NCI-H1436 (cell line): Measurements from ENCODE around the gene CASP9.

ENCODE experiments used
- DNase-seq: peaks from one replicate; lab custom pipeline; 2025; lab: John Stamatoyannopoulos, UW

Gene CASP9

GRCh38 chr1:15524021-15524282, at the start of gene CASP9:
CASP9 (minus strand) TSS chr1:15524215; CDS start chr1:15524200, 15 bp downstream.
- DNase-seq: no peak

DNA sequence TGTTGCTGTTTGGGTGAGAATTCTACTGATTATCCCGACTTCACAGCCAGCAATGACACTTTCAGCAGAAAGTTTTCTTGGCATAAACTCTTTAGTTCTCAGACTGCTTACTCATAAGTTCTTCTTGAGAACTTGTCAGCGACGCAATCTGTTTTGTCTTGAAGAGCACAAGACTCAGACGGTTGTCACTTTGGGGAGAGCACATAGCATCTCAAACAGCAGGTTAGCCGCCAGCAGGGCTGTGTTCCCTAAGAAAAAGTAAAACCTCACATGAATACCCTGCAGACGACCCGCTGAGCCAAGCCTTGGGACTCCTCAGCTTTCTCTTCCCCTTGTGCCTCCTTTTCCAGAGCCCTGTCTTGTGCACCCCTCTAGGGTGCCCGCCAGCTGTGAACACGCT, 49.5 kb upstream of the CASP9 start:
- no peak for DNase-seq

DNA sequence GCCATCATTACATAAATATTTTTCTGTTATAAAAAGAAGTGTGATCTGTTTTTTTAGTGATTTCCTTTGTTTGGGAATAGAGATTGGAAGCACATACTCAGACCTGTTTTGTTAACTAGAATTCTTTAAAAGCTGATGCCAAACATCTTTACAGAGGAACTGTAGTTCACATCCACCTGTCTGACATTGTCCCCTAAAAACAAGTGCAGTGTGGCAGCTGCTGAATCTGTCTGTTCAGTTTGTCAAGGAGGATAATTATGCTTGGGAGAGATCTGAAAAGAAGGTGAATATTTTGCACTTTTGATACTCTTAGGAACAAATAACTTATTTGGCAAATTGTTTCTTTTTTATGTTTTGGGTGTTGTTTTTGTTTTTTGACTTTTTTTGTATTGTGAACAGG, 47.3 kb upstream of the CASP9 start:
- DNase-seq: no peak

GRCh38 chr1:15570861-15571260, 46.8 kb upstream of the CASP9 start:
- no peak for DNase-seq

- no peak for DNase-seq
Observed at GRCh38 chr1:15568387-15569073, 44.5 kb upstream of the CASP9 start.

DNA sequence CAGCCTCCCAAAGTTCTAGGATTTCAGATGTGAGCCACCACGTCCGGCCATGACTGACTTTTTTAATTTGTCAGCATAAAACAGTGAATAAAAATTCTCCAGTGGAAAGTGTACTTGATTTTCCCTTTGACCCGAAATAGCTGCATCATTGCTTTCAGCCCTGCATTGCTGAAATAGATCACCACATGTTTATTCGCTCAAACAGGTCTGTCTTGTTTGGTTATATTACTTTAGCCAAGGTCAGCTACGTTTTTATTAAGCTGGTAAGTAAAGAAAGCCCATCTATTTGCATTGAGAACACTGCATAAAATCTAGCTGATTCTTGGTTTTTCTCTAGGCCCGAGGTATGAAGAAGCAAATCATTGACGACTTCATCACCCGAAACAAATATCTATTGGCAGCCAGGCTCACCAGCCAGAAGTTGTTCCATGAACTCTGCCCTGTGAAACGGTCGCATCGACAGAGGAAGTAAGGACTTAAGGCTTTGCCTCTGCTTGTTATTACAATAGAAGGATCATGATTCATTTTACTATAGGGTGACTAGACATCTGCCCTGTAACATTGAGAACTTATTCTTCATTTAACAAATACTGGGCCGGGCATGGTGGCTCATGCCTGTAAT, 35.3 kb upstream of the CASP9 start:
- DNase-seq: no peak

- no peak for DNase-seq
Observed at GRCh38 chr1:15558516-15558915, 34.5 kb upstream of the CASP9 start.

DNA sequence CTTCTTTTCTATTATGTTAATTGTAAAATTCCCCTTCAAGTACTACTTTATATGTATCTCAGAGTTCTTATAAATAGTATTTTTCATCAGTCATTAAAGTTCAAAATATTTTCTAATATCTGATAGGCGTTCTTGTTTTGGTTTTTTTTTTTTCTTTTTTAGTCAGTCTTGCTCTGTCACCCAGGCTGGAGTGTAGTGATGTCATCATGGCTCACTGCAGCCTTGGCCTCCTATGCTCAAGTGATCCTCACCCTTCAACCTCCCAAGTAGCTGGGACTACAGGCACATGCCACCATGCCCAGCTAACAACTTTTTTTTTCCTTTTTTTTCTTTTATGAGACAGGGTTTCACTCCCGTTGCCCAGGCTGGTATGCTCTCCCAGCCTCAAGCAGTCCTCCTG, 33.6 kb upstream of the CASP9 start:
- DNase-seq: no peak

DNA sequence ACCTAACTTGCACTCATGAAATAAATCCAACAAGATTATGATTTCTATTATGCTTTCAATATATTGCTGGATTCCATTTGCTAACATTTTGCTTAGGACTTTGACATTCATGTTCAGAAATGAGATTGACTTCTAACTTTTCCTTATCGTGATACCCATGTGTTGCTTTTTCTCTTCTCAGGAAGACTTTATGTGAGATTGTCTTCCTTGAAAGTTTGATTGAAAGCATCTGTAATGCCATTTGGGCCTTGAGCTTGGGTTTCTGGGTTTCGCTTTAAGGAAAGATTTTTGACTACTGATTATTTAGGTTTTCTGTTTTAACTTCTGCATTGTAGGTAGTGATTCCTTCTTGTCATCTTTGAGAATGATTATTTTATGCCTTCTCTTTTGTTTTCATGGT, 33.0 kb upstream of the CASP9 start:
- no peak for DNase-seq

GRCh38 chr1:15550573-15550972, 26.6 kb upstream of the CASP9 start:
- DNase-seq: no peak

DNA sequence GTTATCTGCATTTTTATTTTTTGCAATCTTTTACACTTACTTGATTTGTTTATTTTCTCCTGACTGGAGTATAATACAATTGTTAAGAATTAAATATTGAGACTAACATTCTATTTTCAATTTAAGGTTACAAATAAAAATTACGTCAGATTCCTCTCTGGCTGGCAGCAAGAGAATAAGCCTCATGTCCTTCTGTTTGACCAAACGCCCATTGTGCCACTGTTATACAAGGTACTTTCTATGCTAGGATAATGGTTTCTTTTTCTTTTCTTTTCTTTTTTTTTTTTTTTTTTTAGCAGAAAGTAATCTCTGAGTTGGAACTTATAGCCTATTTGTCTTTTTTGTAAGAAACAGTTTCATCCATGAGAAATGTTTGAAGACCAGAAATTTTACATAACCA, 22.6 kb upstream of the CASP9 start:
- no peak for DNase-seq

GRCh38 chr1:15543589-15544568, 19.9 kb upstream of the CASP9 start:
- no peak for DNase-seq

GRCh38 chr1:15543251-15543588, 19.2 kb upstream of the CASP9 start:
- DNase-seq: no peak

DNA sequence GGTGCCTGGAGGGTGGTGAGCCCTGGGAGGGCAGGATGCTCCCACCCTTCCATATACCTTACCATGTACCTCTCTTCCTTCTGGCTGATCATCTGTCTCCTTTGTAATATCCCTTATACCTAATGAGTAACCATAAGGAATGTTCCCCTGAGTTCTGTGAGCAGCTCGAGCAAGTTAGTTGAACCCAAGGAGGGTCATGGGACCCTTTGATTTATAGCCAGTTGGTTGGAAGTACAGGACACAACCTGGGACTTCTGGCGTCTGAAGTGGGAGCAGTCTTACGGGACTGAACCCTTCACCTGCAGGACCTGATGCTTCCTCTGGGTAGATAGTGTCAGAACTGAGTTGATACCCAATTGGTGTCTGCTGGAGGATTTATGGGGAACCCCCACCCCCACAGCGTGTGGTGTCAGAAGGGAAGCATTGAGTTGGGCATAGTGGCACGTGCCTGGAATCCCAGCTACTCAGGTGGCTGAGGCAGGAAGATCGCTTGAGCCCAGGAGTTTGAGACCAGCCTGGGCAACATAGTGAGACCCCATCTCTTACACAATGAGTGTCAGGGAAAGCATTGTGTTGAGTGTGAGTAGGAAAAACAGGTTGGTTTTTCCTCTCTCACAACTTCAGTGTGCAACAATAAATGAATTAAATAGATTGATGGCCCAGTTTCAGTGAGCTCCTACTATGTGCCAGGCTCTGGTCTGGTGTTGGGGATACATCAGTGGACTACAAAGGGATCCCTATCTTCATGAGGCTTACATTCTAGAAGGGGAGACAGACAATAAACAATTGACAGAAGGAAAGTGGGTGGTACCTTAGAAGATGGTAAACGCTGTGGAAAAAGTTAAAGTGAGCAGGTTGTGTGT, 18.6 kb upstream of the CASP9 start:
- DNase-seq: no peak

GRCh38 chr1:15541231-15541792, 17.3 kb upstream of the CASP9 start:
- DNase-seq: no peak

DNA sequence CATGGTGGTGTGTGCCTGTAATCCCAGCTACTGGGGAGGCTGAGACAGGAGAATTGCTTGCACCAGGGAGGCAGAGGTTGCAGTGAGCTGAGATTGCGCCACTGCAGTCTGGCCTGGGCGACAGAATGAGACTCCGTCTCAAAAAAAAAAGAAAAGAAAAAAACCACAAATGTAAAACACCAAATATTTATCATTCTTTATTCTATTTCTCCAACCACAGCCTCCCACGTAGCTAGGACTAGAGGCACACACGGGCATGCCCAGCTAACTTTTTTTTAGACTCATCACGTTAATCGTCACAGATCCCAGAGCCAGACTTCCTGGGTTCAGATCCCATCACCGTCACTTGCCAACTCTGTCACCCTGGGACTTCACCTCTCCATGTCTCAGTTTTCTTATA, 16.2 kb upstream of the CASP9 start:
- no peak for DNase-seq

- peak; percentile 8 for DNase-seq
Observed at GRCh38 chr1:15538771-15539170, 14.8 kb upstream of the CASP9 start.

DNA sequence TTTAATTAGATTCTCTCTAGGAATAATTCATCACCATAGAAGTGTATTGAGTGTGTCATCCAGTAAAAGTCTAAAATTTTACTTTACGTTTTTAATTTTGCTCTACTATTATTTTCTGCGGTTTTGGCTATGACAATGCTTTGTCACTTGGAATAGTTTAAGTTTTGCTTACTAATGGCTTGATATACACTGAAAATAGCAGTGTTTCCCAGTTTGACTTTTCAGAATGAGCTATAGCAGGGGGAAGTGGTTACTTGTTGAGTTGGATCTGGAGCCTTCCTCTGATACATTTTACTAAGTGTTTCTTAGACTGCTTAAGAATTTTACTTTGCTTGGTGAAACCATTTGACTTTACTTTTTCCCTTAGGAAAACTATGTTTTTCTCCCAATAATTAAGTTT, 7.7 kb upstream of the CASP9 start:
- DNase-seq: no peak

- no peak for DNase-seq
Observed at GRCh38 chr1:15531003-15531402, 7.0 kb upstream of the CASP9 start.

GRCh38 chr1:15526490-15527339, 2.7 kb upstream of the CASP9 start, which contains the start of gene DNAJC16:
DNAJC16 (plus strand) TSS chr1:15526848; CDS start chr1:15529106, 2,258 bp downstream.
- DNase-seq: peak; percentile 99

DNA sequence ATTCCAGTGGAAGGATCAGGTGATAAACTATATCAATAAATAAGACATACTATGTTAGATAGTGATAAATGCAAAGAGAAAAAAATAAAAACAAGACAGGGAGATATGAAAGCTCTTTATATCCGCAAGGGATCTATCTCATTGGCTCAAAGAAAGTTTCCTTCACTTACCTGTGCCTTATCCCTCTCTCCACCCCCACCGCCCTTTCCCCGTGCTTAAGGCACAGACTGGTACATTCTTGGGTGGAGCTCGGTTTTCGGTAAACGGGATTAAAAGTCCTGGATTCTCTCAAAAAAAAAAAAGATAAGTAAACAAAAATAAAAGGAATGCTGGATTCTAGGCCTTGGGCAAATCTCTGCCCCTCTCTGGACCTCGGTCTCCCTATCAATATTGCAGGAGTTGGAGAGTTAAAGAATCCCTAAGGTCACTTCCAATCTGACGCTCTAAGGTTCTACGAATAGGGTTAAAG, 2.0 kb upstream of the CASP9 start:
- DNase-seq: no peak
